Measurements from ENCODE around the gene IRF5. TPM values are rescaled to one million over a fixed set of nuclear protein-coding genes. Genes with fewer than 3 reads are reported as not detected.

Gene IRF5
- total RNA-seq, 1 experiment from 2014 or later, result 8.8 TPM

- Histone ChIP-seq H3K27me3 (ENCODE audit: control insufficient read depth, insufficient read depth, low read length) (peaks cover 2% of the 10 kb centered on the region; the same call in 1 of the 2 replicates), H3K9me3 (ENCODE audit: control insufficient read depth, insufficient read depth, low read depth, low read length) (no peaks in the 10 kb centered on the region), H3K27ac (ENCODE audit: low read length) (no peak overlapping the region), H3K4me3 (ENCODE audit: low read depth in 2 of 2, low read length in 2 of 2) (no peak overlapping the region), H3K36me3 (ENCODE audit: control insufficient read depth, insufficient read depth, low read length) (no peaks in the 10 kb centered on the region), H3K4me1 (ENCODE audit: control insufficient read depth, insufficient read depth, low read length) (no peaks in the 10 kb centered on the region)
- POLR2A ChIA-PET, result no interaction called here
- intact Hi-C loops (cut with micrococcal nuclease; ENCODE audit: unreplicated experiment), result no loop called here
- TF ChIP-seq REST (IDR thresholded peaks at IDR 0.05; ENCODE audit: insufficient read depth in 1 of 2, low read depth in 2 of 2, low read length in 1 of 2), result no peak
- no peak for TF ChIP-seq POLR2AphosphoS5 (IDR thresholded peaks at IDR 0.05; ENCODE audit: low read depth, low read length)
- DNase-seq (ENCODE audit: low read depth, low spot score) (no peak), ATAC-seq (no peak)
- CTCF ChIA-PET, result no interaction called here
- BruUV-seq (replicated peaks), result no TSS peak
- in situ Hi-C loops (cut with HindIII; ENCODE audit: low pct_unique_long_range_greater_than_20kb, low sequenced_read_pairs), result no loop called here
Observed at GRCh38 chr7:128928882-128929788, 8.6 kb upstream of the IRF5 start.

- Histone ChIP-seq H3K27ac (ENCODE audit: low read length) (no peak overlapping the region), H3K4me1 (ENCODE audit: control insufficient read depth, insufficient read depth, low read length) (no peaks in the 10 kb centered on the region), H3K9me3 (ENCODE audit: control insufficient read depth, insufficient read depth, low read depth, low read length) (no peaks in the 10 kb centered on the region), H3K4me3 (ENCODE audit: low read depth in 2 of 2, low read length in 2 of 2) (no peak overlapping the region), H3K27me3 (ENCODE audit: control insufficient read depth, insufficient read depth, low read length) (no peaks in the 10 kb centered on the region), H3K36me3 (ENCODE audit: control insufficient read depth, insufficient read depth, low read length) (no peaks in the 10 kb centered on the region)
- intact Hi-C loops (cut with micrococcal nuclease; ENCODE audit: unreplicated experiment) (loop anchor here (10.0 kb wide), 1 partner anchor 164 kb away; no protein-coding TSS in a partner anchor), in situ Hi-C loops (cut with HindIII; ENCODE audit: low pct_unique_long_range_greater_than_20kb, low sequenced_read_pairs) (no loop called here)
- CTCF ChIA-PET, result no interaction called here
- no peak for DNase-seq (ENCODE audit: low read depth, low spot score)
- no TSS peak for BruUV-seq (replicated peaks)
- TF ChIP-seq POLR2AphosphoS5 (IDR thresholded peaks at IDR 0.05; ENCODE audit: low read depth, low read length) (no peak), CTCF (IDR thresholded peaks at IDR 0.05) (no peak), SIN3A (IDR thresholded peaks at IDR 0.05; ENCODE audit: borderline replicate concordance, insufficient read depth, low read depth, low read length) (no peak), REST (IDR thresholded peaks at IDR 0.05; ENCODE audit: insufficient read depth in 1 of 2, low read depth in 2 of 2, low read length in 1 of 2) (no peak), TCF7L2 (IDR thresholded peaks at IDR 0.05; ENCODE audit: low read depth, low read length) (no peak)
- POLR2A ChIA-PET, result no interaction called here
- ATAC-seq, result no peak
Observed at GRCh38 chr7:128931190-128931798, 6.4 kb upstream of the IRF5 start.
